K562 (cell line): ENCODE data around the gene LITAF. TPM values are rescaled to one million over a fixed set of nuclear protein-coding genes. Genes with fewer than 3 reads are reported as not detected.

Source experiments
- ATAC-seq: fragments of 200-7000 bp; cut with Tn5 transposase; 3 replicates; pipeline ENCODE4 v1.9.1; 2020; ENCODE audit warnings: moderate library complexity
- BruUV-seq: library from RNA; stranded (reverse); fragments of 400-500 nt; replicated peaks from 2 replicates; lab custom pipeline; 2021; lab: Mats Ljungman, UMichigan
- CTCF ChIA-PET: fragments of 300-600 bp; formaldehyde crosslinking; extraction: SDS; loops from one replicate; lab custom pipeline; 2021; ENCODE audit warnings: low intra/inter-chr PET ratio; lab: Yijun Ruan, JAX
- POLR2A ChIA-PET: fragments of 300-600, 350-650 bp; sonication (Branson Sonifier 250); formaldehyde crosslinking; extraction: SDS; loops from one replicate; lab custom pipeline; 2021; ENCODE audit warnings: antibody characterized with exemption, inconsistent platforms; lab: Yijun Ruan, JAX
- DNase-seq, 4 experiments: peaks; one replicate each; pipeline versions ENCODE4 v3.0.0 to v3.0.0-alpha.2; 2011 to 2018; ENCODE audit warnings: low spot score in 3 of 4, mixed read lengths in 3 of 4; ENCODE audit errors: extremely low read depth in 1 of 4
- FAIRE-seq: peaks from 2 replicates; lab custom pipeline; 2011; peaks lifted over from hg19 to GRCh38; lab: Jason Lieb, UNC
- H2AFZ ChIP-seq: 2 replicates; pipeline ENCODE4 v1.6.0; 2011; ENCODE audit warnings: low read depth, low read length, control low read depth, inconsistent platforms
- H3K27ac ChIP-seq: fragments of 200-600 bp; 3 replicates; pipeline ENCODE4 v1.8.0; 2011; ENCODE audit warnings: low read depth, mild to moderate bottlenecking, control low read depth, inconsistent platforms, low read length, moderate library complexity, mixed read lengths; ENCODE audit errors: extremely low read depth
- H3K27me3 ChIP-seq, 2 experiments: fragments of 300-600 bp in 1 of 2; 2 replicates in 1 of 2; 3 replicates in 1 of 2; pipeline versions ENCODE4 v1.6.0 to v1.8.0; 2011; ENCODE audit warnings: inconsistent platforms in 2 of 2, low read length in 2 of 2, mild to moderate bottlenecking in 1 of 2, mixed read lengths in 1 of 2, moderate library complexity in 1 of 2; ENCODE audit not compliant: control insufficient read depth in 2 of 2, insufficient read depth in 2 of 2
- H3K36me3 ChIP-seq: fragments of 300-600 bp; 3 replicates; pipeline ENCODE4 v1.8.0; 2011; ENCODE audit warnings: mild to moderate bottlenecking, low read length, inconsistent platforms; ENCODE audit not compliant: control insufficient read depth, insufficient read depth
- H3K4me1 ChIP-seq, 2 experiments: fragments of 200-600 bp in 1 of 2; replicated peaks in 1 of 2; 2 replicates in 1 of 2; 3 replicates in 1 of 2; pipeline versions ENCODE4 v1.5.1 to v1.8.0; 2011; ENCODE audit warnings: inconsistent platforms in 2 of 2, low read length in 2 of 2, mild to moderate bottlenecking in 1 of 2, mixed read lengths in 1 of 2, moderate library complexity in 1 of 2; ENCODE audit not compliant: control insufficient read depth in 2 of 2, insufficient read depth in 2 of 2
- H3K4me2 ChIP-seq: 2 replicates; pipeline ENCODE4 v1.6.1; 2011; ENCODE audit warnings: low read length, control low read depth, inconsistent platforms, mixed read lengths; ENCODE audit not compliant: insufficient read depth
- H3K4me3 ChIP-seq: fragments of 200-600 bp; sonication (generic), shearing (Covaris generic); 2 replicates; pipeline ENCODE4 v1.5.1; 2016; ENCODE audit warnings: control low read depth, inconsistent platforms
- H3K79me2 ChIP-seq: fragments of 200-600 bp; 3 replicates; pipeline ENCODE4 v1.8.0; 2011; ENCODE audit warnings: low read length, inconsistent platforms; ENCODE audit not compliant: control insufficient read depth, insufficient read depth
- H3K9ac ChIP-seq, 2 experiments: 2 replicates each; pipeline versions ENCODE4 v1.6.0 to v1.6.1; 2011; ENCODE audit warnings: low read depth in 2 of 2, low read length in 2 of 2, control low read depth in 1 of 2, inconsistent platforms in 1 of 2, mild to moderate bottlenecking in 1 of 2, mixed read lengths in 1 of 2; ENCODE audit not compliant: insufficient read depth in 1 of 2
- H3K9me1 ChIP-seq: one replicate; pipeline ENCODE4 v1.6.0; 2011; ENCODE audit warnings: inconsistent platforms, mild to moderate bottlenecking, low read length, moderate library complexity; ENCODE audit not compliant: control insufficient read depth, insufficient read depth
- H3K9me3 ChIP-seq: replicated peaks from 2 replicates; pipeline ENCODE4 v1.5.1; 2011; ENCODE audit warnings: low read depth, low read length, inconsistent platforms; ENCODE audit not compliant: control insufficient read depth, insufficient read depth
- H4K20me1 ChIP-seq: replicated peaks from 2 replicates; pipeline ENCODE4 v1.6.1; 2011; ENCODE audit warnings: low read length, inconsistent platforms, mixed read lengths; ENCODE audit not compliant: control insufficient read depth, insufficient read depth
- ATF2 ChIP-seq: sonication (generic); formaldehyde crosslinking; IDR thresholded peaks from 2 replicates; pipeline ENCODE4 v1.8.1; 2022; ENCODE audit warnings: missing genetic modification reagents
- CAMTA2 ChIP-seq: fragments of 250-450 bp; sonication (Bioruptor Pico); conservative IDR thresholded peaks from 2 replicates; pipeline ENCODE4 v1.5.1; 2022
- CSDE1 ChIP-seq, 2 experiments: fragments of 450-650 bp; IDR thresholded peaks; 2 replicates each; pipeline ENCODE4 v1.6.1; 2016; ENCODE audit warnings: mild to moderate bottlenecking in 1 of 2
- MYNN ChIP-seq, 2 experiments: sonication (generic); formaldehyde crosslinking in 1 of 2; IDR thresholded peaks; 2 replicates each; pipeline versions ENCODE4 v1.5.0 to v1.6.1; 2016 to 2020; ENCODE audit warnings: antibody characterized with exemption in 1 of 2, missing genetic modification reagents in 1 of 2
- NFE2 ChIP-seq: IDR thresholded peaks from 2 replicates; pipeline ENCODE4 v1.6.1; 2014; ENCODE audit warnings: antibody characterized with exemption, low read depth
- NR0B1 ChIP-seq: fragments of 450-650 bp; IDR thresholded peaks from one replicate; pipeline ENCODE4 v1.6.1; 2018; ENCODE audit warnings: mild to moderate bottlenecking, moderate library complexity; ENCODE audit not compliant: partially characterized antibody
- PKNOX1 ChIP-seq: fragments of 450-650 bp; IDR thresholded peaks from 2 replicates; pipeline ENCODE4 v1.6.1; 2016
- RAD51 ChIP-seq: fragments of 450-650 bp; IDR thresholded peaks from 2 replicates; pipeline ENCODE4 v1.7.1; 2016; ENCODE audit warnings: low read depth, mild to moderate bottlenecking, borderline replicate concordance
- RBBP5 ChIP-seq: fragments of 200-600 bp; sonication (generic); IDR thresholded peaks from 2 replicates; pipeline ENCODE4 v1.6.1; 2012; ENCODE audit warnings: borderline replicate concordance, mild to moderate bottlenecking, low read length, control low read depth, inconsistent platforms; ENCODE audit not compliant: insufficient read depth, poor library complexity, severe bottlenecking
- SP1 ChIP-seq: sonication (generic); formaldehyde crosslinking; IDR thresholded peaks from 2 replicates; pipeline ENCODE4 v1.8.1; 2022; ENCODE audit warnings: mild to moderate bottlenecking, missing genetic modification reagents
- TARDBP ChIP-seq: fragments of 450-650 bp; IDR thresholded peaks from 2 replicates; pipeline ENCODE4 v1.6.1; 2016
- ZNF592 ChIP-seq: fragments of 450-650 bp; IDR thresholded peaks from 2 replicates; pipeline ENCODE4 v1.6.1; 2017; ENCODE audit warnings: antibody characterized with exemption, mild to moderate bottlenecking
- WGBS: fragments of 100-300 bp; shearing (Covaris generic); methylation state at CpG from one replicate; pipeline ENCODE4 v1.1.6; 2016; ENCODE audit warnings: low coverage, mixed read lengths; ENCODE audit not compliant: insufficient coverage; ENCODE audit errors: missing lambda C conversion rate; 5-methylcytosine and 5-hydroxymethylcytosine counted together
- in situ Hi-C: fragments of 300-500 bp; cut with MboI; formaldehyde crosslinking; loops from 4 replicates; pipeline ENCODE4 v1.15.0; 2018; ENCODE audit warnings: inconsistent platforms, mixed read lengths
- intact Hi-C: fragments of 100-400 bp; cut with micrococcal nuclease; formaldehyde crosslinking; loops from 2 replicates; pipeline ENCODE4 v1.14.2; 2022
- polyA plus RNA-seq, 8 experiments: library from polyadenylated mRNA; depleted of rRNA in 4 of 8; stranded (reverse) in 5 of 8; unstranded in 3 of 8; fragments of >200 nt; fragmentation: Nextera tagmentation in 2 of 8; fragmentation: Illumina TruSeq in 1 of 8; extraction: Ambion mirVana in 2 of 8; extraction: Trizol in 1 of 8; gene quantifications; 2 replicates each; pipeline versions ENCODE4 v1.2.1 to v1.2.3, GENCODE V29; 2011 to 2014; ENCODE audit warnings: inconsistent platforms in 1 of 8, missing spikeins in 1 of 8
- total RNA-seq, 7 experiments: library from RNA; depleted of rRNA in 6 of 7; stranded (reverse); fragments of >200 nt in 6 of 7; fragmentation: Illumina TruSeq in 2 of 7; extraction: Trizol in 2 of 7; gene quantifications; 2 replicates each; pipeline versions ENCODE4 v1.2.1 to v1.2.3, GENCODE V29; 2011 to 2021; ENCODE audit warnings: low replicate concordance in 1 of 7

LITAF gene
- total and polyA plus RNA-seq, 9 of the 15 experiments (the other 6 are each of a cell fraction or from before 2014, with no cell fraction given), result 4.1 to 17.8 (median 11.9) TPM

- Histone ChIP-seq H3K27me3 (no peaks in the 10 kb centered on the region), H3K9me1 (no peaks in the 10 kb centered on the region), H3K4me2 (peak overlapping the region; percentile 48; the same call in 1 of the 2 replicates), H3K9ac (no peak overlapping the region; a peak in 1 of 4 replicates), H3K9me3 (no peaks in the 10 kb centered on the region; the same call in 1 of the 2 replicates), H2AFZ (peak overlapping the region; percentile 29; the same call in 1 of the 2 replicates), H3K79me2 (no peaks in the 10 kb centered on the region), H3K4me1 (peaks cover 16 to 26% of the 10 kb centered on the region in 2 experiments), H4K20me1 (no peaks in the 10 kb centered on the region), H3K4me3 (no peak overlapping the region), H3K27ac (peak overlapping the region; percentile 14; the same call in 1 of the 3 replicates), H3K36me3 (no peaks in the 10 kb centered on the region)
- intact Hi-C loops (no loop called here), in situ Hi-C loops (no loop called here)
- 22% methylated on average over 16 of the region's 16 CpGs for WGBS
- ATAC-seq, result peak; percentile 20; the same call in 2 of the 3 replicates
- POLR2A ChIA-PET, result interaction anchor here (1.0 to 1.6 kb wide), 2 partner anchors 9 to 150 kb away, joined by 3 read pairs; no protein-coding TSS in a partner anchor
- CTCF ChIA-PET, result no interaction called here
- DNase-seq, result peak in 3 of 4 experiments; percentile 19 to 44 (median 26)
- no TSS peak for BruUV-seq
- FAIRE-seq, result no peak
- TF ChIP-seq RBBP5 (peak; percentile 48), ZNF592 (0 out of 2 replicates have a peak, but pooled peaks have one; percentile 25), NFE2 (peak; percentile 34; the same call in 1 of the 2 replicates), CAMTA2 (CRISPR knock-in tag) (no peak), ATF2 (CRISPR knock-in tag) (no peak), RAD51 (peak; percentile 42; the same call in 1 of the 2 replicates), TARDBP (no peak), SP1 (no peak), NR0B1 (no peak), CSDE1 (IDR thresholded peaks at IDR 0.05) (no peak), MYNN (IDR thresholded peaks at IDR 0.05) (no peak), MYNN (CRISPR knock-in tag; IDR thresholded peaks at IDR 0.05) (no peak), PKNOX1 (0 out of 2 replicates have a peak, but pooled peaks have one; percentile 5)
These were observed 38.2 kb upstream of the LITAF start for GRCh38 chr16:11624636-11625607.
